Fibroblast of lung (primary cell): ENCODE measurements around the gene CADM3. TPM values are rescaled to one million over a fixed set of nuclear protein-coding genes. Genes with fewer than 3 reads are reported as not detected.

Experiments used
- DNase-seq, 2 donors: peaks; one replicate each; pipeline versions ENCODE4 v3.0.0 to v3.0.0-alpha.2; 2010; ENCODE audit warnings: low read depth in 2 of 2
- H2AFZ ChIP-seq: 2 replicates; pipeline ENCODE4 v1.5.1; 2012; ENCODE audit warnings: low read length, control low read depth, inconsistent platforms
- H3K27ac ChIP-seq: 2 replicates; pipeline ENCODE4 v1.5.1; 2011; ENCODE audit warnings: low read length, control low read depth; ENCODE audit not compliant: insufficient read depth
- H3K27me3 ChIP-seq: 2 replicates; pipeline ENCODE4 v1.5.1; 2011; ENCODE audit warnings: mild to moderate bottlenecking, low read length; ENCODE audit not compliant: control insufficient read depth, insufficient read depth
- H3K36me3 ChIP-seq: 2 replicates; pipeline ENCODE4 v1.5.1; 2011; ENCODE audit warnings: low read length; ENCODE audit not compliant: control insufficient read depth, insufficient read depth
- H3K4me1 ChIP-seq: 2 replicates; pipeline ENCODE4 v1.5.1; 2011; ENCODE audit warnings: low read length; ENCODE audit not compliant: control insufficient read depth, insufficient read depth; ENCODE audit errors: extremely low read depth
- H3K4me2 ChIP-seq: 2 replicates; pipeline ENCODE4 v1.5.1; 2011; ENCODE audit warnings: low read length, control low read depth; ENCODE audit not compliant: insufficient read depth; ENCODE audit errors: extremely low read depth
- H3K4me3 ChIP-seq, 4 experiments: fragments of 200-600 bp in 1 of 4; sonication (generic) in 1 of 4; replicated peaks in 1 of 4; 2 replicates each; pipeline ENCODE4 v1.5.1; 2011 to 2016; ENCODE audit warnings: low read length in 4 of 4, low read depth in 3 of 4, mild to moderate bottlenecking in 3 of 4, control low read depth in 2 of 4, inconsistent platforms in 1 of 4, mixed read lengths in 1 of 4; ENCODE audit not compliant: insufficient read depth in 1 of 4; ENCODE audit errors: control extremely low read depth in 1 of 4
- H3K79me2 ChIP-seq: 2 replicates; pipeline ENCODE4 v1.5.1; 2012; ENCODE audit warnings: mild to moderate bottlenecking, low read length, inconsistent platforms; ENCODE audit not compliant: control insufficient read depth, insufficient read depth
- H3K9ac ChIP-seq: 2 replicates; pipeline ENCODE4 v1.5.1; 2011; ENCODE audit warnings: mild to moderate bottlenecking, low read length, control low read depth; ENCODE audit not compliant: insufficient read depth
- H3K9me3 ChIP-seq: 2 replicates; pipeline ENCODE4 v1.5.1; 2012; ENCODE audit warnings: low read depth, low read length; ENCODE audit not compliant: control insufficient read depth, insufficient read depth
- H4K20me1 ChIP-seq: 2 replicates; pipeline ENCODE4 v1.5.1; 2011; ENCODE audit warnings: low read length; ENCODE audit not compliant: control insufficient read depth, insufficient read depth; ENCODE audit errors: extremely low read depth
- EZH2 ChIP-seq: IDR thresholded peaks from 2 replicates; pipeline ENCODE4 v1.5.1; 2012; ENCODE audit warnings: low read length, control low read depth, mild to moderate bottlenecking; ENCODE audit errors: missing control alignments
- polyA plus RNA-seq, 2 donors: library from polyadenylated mRNA; depleted of rRNA in 1 of 2; stranded (reverse) in 1 of 2; unstranded in 1 of 2; fragments of >200 nt; gene quantifications; 2 replicates each; pipeline ENCODE4 v1.2.1, GENCODE V29; 2011 to 2012; ENCODE audit warnings: missing spikeins in 1 of 2
- total RNA-seq: library from RNA; depleted of rRNA; stranded (reverse); fragments of >200 nt; gene quantifications from 2 replicates; pipeline ENCODE4 v1.2.1, GENCODE V29; 2014
- TF ChIP-seq, protein P1 (sequence below), 2 donors: IDR thresholded peaks in 1 of 2; conservative IDR thresholded peaks in 1 of 2; 1 replicate in 1 of 2; 2 replicates in 1 of 2; pipeline ENCODE4 v1.5.1; 2011 to 2012; ENCODE audit warnings: low read length in 2 of 2, control low read depth in 1 of 2, inconsistent platforms in 1 of 2, low read depth in 1 of 2, mild to moderate bottlenecking in 1 of 2

The CADM3 gene
- total and polyA plus RNA-seq, 2 donors (not counting 1 experiment from before 2014, with no cell fraction given): not detected

DNA sequence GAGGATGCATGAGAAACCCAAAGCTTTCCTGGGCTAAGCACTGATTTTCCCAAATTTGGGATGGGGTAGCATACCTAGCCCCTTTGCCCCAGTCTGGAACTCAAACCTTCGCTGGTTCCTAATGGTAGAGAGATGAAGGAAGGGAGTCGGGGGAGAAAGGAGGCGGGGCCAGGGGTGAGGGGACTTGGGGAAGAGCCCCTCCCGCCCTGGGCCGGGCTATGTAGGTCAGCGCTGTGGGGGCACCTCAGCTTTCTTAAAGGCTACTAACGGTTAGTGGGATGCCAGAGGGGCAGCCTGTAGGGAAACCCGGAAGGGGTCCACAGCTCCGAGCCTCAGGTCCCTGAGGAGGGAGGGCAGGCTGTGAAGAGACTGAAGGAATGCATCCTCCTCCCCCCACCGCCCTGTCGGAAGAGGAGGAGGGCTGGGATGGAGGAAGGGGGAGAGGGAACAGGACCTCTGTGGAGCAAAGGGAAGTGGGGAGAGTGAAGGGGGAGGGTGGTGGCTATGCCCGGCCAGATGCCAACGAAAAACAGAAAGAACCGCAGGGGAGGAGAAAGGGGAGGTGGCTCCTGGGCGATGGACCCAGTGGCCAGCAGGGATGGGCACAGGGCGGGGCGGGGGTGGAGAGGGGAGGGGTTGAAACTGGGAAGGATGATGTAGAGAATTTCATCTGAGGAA is 1.3 kb downstream of the CADM3 start:
- Histone ChIP-seq H3K79me2 (no peaks in the 10 kb centered on the region), H3K36me3 (no peaks in the 10 kb centered on the region), H3K9me3 (no peaks in the 10 kb centered on the region), H3K27ac (no peak overlapping the region), H3K4me2 (no peak overlapping the region), H3K27me3 (peaks cover 12% of the 10 kb centered on the region), H3K4me1 (no peaks in the 10 kb centered on the region), H4K20me1 (no peaks in the 10 kb centered on the region), H2AFZ (no peak overlapping the region), H3K9ac (no peak overlapping the region), H3K4me3 (no peak overlapping the region)
- no peak for TF ChIP-seq EZH2
- TF ChIP-seq, protein P1, sequence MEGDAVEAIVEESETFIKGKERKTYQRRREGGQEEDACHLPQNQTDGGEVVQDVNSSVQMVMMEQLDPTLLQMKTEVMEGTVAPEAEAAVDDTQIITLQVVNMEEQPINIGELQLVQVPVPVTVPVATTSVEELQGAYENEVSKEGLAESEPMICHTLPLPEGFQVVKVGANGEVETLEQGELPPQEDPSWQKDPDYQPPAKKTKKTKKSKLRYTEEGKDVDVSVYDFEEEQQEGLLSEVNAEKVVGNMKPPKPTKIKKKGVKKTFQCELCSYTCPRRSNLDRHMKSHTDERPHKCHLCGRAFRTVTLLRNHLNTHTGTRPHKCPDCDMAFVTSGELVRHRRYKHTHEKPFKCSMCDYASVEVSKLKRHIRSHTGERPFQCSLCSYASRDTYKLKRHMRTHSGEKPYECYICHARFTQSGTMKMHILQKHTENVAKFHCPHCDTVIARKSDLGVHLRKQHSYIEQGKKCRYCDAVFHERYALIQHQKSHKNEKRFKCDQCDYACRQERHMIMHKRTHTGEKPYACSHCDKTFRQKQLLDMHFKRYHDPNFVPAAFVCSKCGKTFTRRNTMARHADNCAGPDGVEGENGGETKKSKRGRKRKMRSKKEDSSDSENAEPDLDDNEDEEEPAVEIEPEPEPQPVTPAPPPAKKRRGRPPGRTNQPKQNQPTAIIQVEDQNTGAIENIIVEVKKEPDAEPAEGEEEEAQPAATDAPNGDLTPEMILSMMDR (conservative IDR thresholded peaks at IDR 0.05 in 1 of 2, IDR thresholded peaks at IDR 0.05 in 1 of 2; ENCODE audit: low read depth in 1 of 2, low read length in 2 of 2): no peak
- no peak for DNase-seq

DNA sequence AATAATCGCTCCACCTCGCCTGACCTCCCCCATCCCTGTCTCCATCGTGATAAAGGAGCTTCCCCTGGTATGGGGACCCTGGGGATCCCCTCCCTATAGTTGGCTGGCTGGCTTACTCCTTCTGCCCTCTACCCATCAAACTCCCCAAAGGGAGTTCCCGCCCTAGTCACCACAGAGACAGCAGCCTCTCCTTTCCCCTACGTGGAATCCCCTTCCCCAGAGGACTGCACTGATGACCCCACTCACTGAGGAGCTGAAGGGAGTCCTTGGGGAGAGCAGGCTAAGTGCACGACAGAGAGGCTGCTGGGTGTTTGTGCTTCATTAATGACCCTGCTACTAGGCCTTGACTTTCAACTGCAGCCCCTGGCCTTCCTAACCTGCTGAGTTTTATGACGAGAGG is 1.9 kb downstream of the CADM3 start:
- Histone ChIP-seq H3K27me3 (peaks cover 12% of the 10 kb centered on the region), H3K9me3 (no peaks in the 10 kb centered on the region), H3K9ac (no peak overlapping the region), H4K20me1 (no peaks in the 10 kb centered on the region), H3K79me2 (no peaks in the 10 kb centered on the region), H3K36me3 (no peaks in the 10 kb centered on the region), H2AFZ (no peak overlapping the region), H3K4me1 (no peaks in the 10 kb centered on the region), H3K4me2 (no peak overlapping the region), H3K27ac (no peak overlapping the region), H3K4me3 (no peak overlapping the region)
- DNase-seq: no peak
- TF ChIP-seq, protein P1 (conservative IDR thresholded peaks at IDR 0.05 in 1 of 2, IDR thresholded peaks at IDR 0.05 in 1 of 2; ENCODE audit: low read depth in 1 of 2, low read length in 2 of 2): no peak
- TF ChIP-seq EZH2: no peak

- TF ChIP-seq, protein P1 (conservative IDR thresholded peaks at IDR 0.05 in 1 of 2, IDR thresholded peaks at IDR 0.05 in 1 of 2; ENCODE audit: low read depth in 1 of 2, low read length in 2 of 2): no peak
- no peak for TF ChIP-seq EZH2
- peaks cover 9% of the 10 kb centered on the region for H3K27me3 ChIP-seq
- no peak for DNase-seq
Observed at GRCh38 chr1:159175571-159175970, 4.2 kb downstream of the CADM3 start.

More at GRCh38 chr1:159175571-159175970, 4.2 kb downstream of the CADM3 start:
- Histone ChIP-seq H3K9me3 (no peaks in the 10 kb centered on the region), H3K79me2 (no peaks in the 10 kb centered on the region), H3K4me3 (no peak overlapping the region), H3K4me1 (no peaks in the 10 kb centered on the region), H4K20me1 (no peaks in the 10 kb centered on the region), H3K36me3 (no peaks in the 10 kb centered on the region), H3K9ac (no peak overlapping the region), H3K27ac (no peak overlapping the region), H3K4me2 (no peak overlapping the region), H2AFZ (no peak overlapping the region)
